ENCODE measurements around the gene ARID3A. TPM values are rescaled to one million over a fixed set of nuclear protein-coding genes. Genes with fewer than 3 reads are reported as not detected.

ARID3A gene
- total and polyA plus RNA-seq, 2 donors (not counting 3 experiments of a cell fraction or from before 2014, with no cell fraction given): 5.4 to 13.2 TPM

DNA sequence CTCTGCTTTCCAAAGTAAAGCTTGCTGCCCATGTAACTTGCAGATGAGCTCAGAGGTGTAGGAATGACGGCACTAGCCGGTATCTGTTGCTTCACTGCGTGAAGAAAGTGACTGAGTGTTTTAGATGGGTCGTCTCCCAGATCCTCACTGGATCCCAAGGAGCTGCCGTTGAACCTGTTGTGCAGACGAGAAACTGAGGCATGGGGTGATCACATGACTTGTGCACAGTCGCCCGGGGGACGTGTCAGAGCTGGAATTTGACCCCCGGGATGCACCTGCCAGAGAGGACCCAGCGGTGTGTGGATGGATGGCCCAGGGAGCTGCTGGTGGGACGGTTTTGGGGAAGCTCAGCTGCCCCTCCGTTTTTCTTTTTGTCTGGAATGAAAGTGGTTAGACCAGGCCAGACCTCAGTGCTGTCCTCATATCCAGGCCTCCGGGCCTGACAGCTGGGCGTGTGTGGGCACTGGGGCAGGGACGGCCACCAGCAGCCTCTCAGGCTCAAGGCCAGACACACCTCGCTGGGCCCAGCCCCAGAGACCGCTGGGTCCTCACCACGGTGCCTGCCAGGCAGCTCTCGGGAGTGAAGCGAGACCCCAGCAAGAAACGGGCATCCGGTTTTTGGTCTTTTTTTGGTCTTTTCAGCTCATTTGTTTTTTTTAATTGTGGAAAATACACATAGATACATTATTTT lies 12.5 kb downstream of the ARID3A start:
- H3K9me1 ChIP-seq (replicated peaks; ENCODE audit: control insufficient read depth, extremely low read depth, insufficient read depth, low read length): no peaks in the 10 kb centered on the region
- peaks cover 30% of the 10 kb centered on the region for H3K4me1 ChIP-seq (ENCODE audit: control insufficient read depth, extremely low read depth, insufficient read depth, low read length)
- H3K36me3 ChIP-seq (ENCODE audit: control insufficient read depth in 2 of 2, extremely low read depth in 1 of 2, insufficient read depth in 2 of 2, low read length in 2 of 2): no peaks in the 10 kb centered on the region
- no peak overlapping the region for H3K4me3 ChIP-seq (replicated peaks in 1 of 3; ENCODE audit: insufficient read depth in 1 of 3, low read depth in 1 of 3, low read length in 3 of 3)
- no peak overlapping the region for H2AFZ ChIP-seq (ENCODE audit: low read depth, low read length)
- no peaks in the 10 kb centered on the region for H3K27me3 ChIP-seq (ENCODE audit: control insufficient read depth in 2 of 2, insufficient read depth in 2 of 2, low read length in 2 of 2)
- intact Hi-C loops (cut with micrococcal nuclease): loop anchor here (10.0 kb wide), 1 partner anchor 166 kb away; the partner anchor contains the start of gene GPX4
- no peaks in the 10 kb centered on the region for H3K9me3 ChIP-seq (replicated peaks; ENCODE audit: control insufficient read depth, insufficient read depth, low read length)
- ChIA-PET CTCF (interaction anchor here (1.1 kb wide), 1 partner anchor 14 kb away, joined by 3 read pairs; no protein-coding TSS in a partner anchor), POLR2A (no interaction called here)
- H3K27ac ChIP-seq (ENCODE audit: insufficient read depth, low read depth, low read length): no peak overlapping the region
- H3K9ac ChIP-seq (replicated peaks; ENCODE audit: extremely low read depth, insufficient read depth, low read length): no peak overlapping the region
- no peaks in the 10 kb centered on the region for H4K20me1 ChIP-seq (replicated peaks; ENCODE audit: control insufficient read depth, extremely low read depth, insufficient read depth, low read length)
- peaks cover 2% of the 10 kb centered on the region for H3K79me2 ChIP-seq (ENCODE audit: control insufficient read depth, insufficient read depth, low read length)
- dilution Hi-C loops (cut with MboI; ENCODE audit: extremely low pct_ligation_motif_present, low sequenced_read_pairs): no loop called here
- no peak overlapping the region for H3K4me2 ChIP-seq (ENCODE audit: insufficient read depth, low read length)
- no peak for FAIRE-seq
- TF ChIP-seq, protein P1, sequence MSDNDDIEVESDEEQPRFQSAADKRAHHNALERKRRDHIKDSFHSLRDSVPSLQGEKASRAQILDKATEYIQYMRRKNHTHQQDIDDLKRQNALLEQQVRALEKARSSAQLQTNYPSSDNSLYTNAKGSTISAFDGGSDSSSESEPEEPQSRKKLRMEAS (IDR thresholded peaks at IDR 0.05; ENCODE audit: insufficient read depth, insufficient read length): no peak
- TF ChIP-seq EZH2 (IDR thresholded peaks at IDR 0.05; ENCODE audit: borderline replicate concordance, low read depth, low read length, severe bottlenecking): no peak
- no peak for TF ChIP-seq GATA2 (IDR thresholded peaks at IDR 0.05; ENCODE audit: insufficient read depth, insufficient read length, low read depth, low read length)
- no peak for TF ChIP-seq POLR2A (IDR thresholded peaks at IDR 0.05; ENCODE audit: low read depth, low read length)
- TF ChIP-seq, protein P2, sequence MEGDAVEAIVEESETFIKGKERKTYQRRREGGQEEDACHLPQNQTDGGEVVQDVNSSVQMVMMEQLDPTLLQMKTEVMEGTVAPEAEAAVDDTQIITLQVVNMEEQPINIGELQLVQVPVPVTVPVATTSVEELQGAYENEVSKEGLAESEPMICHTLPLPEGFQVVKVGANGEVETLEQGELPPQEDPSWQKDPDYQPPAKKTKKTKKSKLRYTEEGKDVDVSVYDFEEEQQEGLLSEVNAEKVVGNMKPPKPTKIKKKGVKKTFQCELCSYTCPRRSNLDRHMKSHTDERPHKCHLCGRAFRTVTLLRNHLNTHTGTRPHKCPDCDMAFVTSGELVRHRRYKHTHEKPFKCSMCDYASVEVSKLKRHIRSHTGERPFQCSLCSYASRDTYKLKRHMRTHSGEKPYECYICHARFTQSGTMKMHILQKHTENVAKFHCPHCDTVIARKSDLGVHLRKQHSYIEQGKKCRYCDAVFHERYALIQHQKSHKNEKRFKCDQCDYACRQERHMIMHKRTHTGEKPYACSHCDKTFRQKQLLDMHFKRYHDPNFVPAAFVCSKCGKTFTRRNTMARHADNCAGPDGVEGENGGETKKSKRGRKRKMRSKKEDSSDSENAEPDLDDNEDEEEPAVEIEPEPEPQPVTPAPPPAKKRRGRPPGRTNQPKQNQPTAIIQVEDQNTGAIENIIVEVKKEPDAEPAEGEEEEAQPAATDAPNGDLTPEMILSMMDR (IDR thresholded peaks at IDR 0.05; ENCODE audit: extremely low read depth in 1 of 2, insufficient read depth in 1 of 2, low read depth in 1 of 2, low read length in 2 of 2): no peak
- no peak for TF ChIP-seq MYC (IDR thresholded peaks at IDR 0.05; ENCODE audit: low read depth, low read length)
- TF ChIP-seq JUN (IDR thresholded peaks at IDR 0.05; ENCODE audit: borderline replicate concordance, insufficient read depth, insufficient read length, low read depth): no peak
- TF ChIP-seq POLR2AphosphoS5 (IDR thresholded peaks at IDR 0.05; ENCODE audit: insufficient read depth, low read depth, low read length): no peak
- TF ChIP-seq FOS (IDR thresholded peaks at IDR 0.05; ENCODE audit: borderline replicate concordance, insufficient read depth, low read length): no peak
- DNase-seq (ENCODE audit: low read depth, low spot score): no peak
- BruUV-seq (replicated peaks): no TSS peak
